ENCODE results near the gene DDX23.
"Not testable (repeated sequence)": the region's sequence is repeated elsewhere in the genome, so short reads cannot be mapped to it uniquely, and the experiment has no call there.

The DDX23 gene

GRCh38 chr12:48851883-48852733, at the start of gene DDX23:
TSS of gene DDX23 (minus strand) at chr12:48852163. CDS start at chr12:48845782, 6,381 bp downstream.
- peak; percentile 96 to 98 for DNase-seq

- no peak for DNase-seq
Measured at GRCh38 chr12:48901278-48901677, 49.3 kb upstream of the DDX23 start.

DNA sequence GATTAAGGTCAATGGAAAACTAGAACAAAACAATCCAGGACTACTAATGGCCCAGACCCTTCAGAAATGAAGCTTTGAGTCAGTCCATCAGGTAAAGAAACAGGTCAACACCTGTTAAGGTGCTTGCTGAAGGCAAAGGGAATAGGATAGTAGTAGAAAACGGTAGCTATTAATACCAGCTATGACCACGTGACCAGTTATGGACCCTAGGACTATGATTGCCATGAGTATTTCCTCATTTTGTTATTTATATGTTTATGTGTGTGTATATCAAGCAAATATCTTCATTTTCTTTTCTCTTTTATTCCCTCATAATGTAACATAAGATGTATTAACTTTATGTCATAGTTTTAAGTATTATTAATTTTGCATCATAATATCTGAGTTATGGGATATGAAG, 47.7 kb upstream of the DDX23 start:
- no peak for DNase-seq

DNA sequence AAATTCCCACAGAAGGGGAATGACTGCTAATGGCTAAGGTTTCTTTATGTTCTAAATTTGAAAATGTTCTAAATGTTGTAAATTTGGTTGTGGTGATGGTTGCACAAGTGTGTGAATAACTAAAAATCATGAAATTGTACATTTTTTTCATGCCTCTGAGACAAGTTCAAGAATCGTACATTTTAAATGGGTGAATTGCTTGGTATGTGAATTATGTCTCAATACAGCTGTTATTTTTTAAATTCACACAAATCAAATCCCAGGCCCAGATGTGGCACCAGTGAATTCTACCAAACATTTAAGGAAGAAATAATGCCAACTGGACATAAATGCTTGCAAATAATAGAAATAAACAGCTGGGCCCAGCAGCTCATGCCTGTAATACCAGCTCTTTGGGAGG, 42.3 kb upstream of the DDX23 start:
- DNase-seq: no peak

DNA sequence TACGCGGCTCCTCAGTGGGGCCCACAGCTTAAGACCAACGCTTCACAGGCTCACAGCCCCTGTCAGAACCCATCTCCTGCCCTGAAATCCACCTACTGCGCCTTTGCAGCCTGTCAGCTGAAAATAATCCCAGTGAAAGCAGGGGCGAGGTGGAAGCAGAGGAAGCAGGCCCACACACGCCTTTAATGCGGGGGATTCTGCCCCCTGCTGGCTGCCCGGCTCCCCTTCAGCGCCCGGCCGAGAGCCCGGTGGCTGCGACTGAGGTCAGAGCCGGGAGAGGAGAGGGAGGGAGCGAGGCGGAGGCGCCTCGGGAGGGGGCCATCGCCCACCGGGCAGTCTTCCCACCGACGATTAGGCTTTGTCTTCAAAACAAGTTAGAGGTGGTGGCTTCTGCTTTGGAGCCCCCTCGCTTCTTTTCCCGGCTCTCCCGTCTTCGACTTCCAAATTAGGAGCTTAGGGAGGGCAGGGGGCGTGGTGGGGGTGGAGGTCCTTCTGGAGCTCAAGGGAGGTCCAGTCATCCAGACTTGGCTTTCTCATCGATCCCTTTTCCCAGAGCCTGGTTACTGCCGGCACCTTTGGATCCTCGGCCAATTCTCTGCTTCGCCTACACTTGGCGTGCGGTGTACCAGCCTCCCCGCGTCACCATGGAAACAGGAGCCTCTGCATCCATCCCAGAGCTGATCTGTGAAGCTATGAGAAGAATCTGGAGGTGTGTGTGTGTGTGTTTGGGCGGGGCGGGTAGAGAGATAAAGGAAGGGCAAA, 38.9 kb upstream of the DDX23 start:
- DNase-seq: peak; percentile 63 to 65

DNA sequence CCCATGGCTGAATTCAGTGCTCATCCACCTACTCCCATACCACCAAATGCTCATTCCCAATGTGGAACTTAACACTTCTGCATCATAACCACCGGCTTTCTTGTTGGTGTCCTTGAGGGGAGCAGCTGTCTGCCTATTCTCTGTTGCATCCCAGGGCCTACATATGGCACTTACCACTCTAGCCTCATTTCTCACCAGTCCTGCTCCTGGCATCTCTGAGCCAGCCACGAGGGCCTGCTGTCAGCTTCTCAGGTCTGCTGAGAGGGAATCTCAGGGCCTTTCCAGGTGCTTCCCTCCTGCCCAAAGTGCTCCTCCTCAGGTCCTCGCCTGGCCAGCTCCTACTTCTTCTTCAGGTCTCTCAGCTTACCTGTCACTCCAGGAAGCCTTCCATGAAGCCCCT, 37.7 kb upstream of the DDX23 start:
- no peak for DNase-seq

GRCh38 chr12:48883305-48884161, 31.6 kb upstream of the DDX23 start:
- peak in 1 of 2 experiments; percentile 2 for DNase-seq

- no peak for DNase-seq
Measured at GRCh38 chr12:48882972-48883304, 31.0 kb upstream of the DDX23 start.

GRCh38 chr12:48882315-48882687, 30.3 kb upstream of the DDX23 start:
- no peak for DNase-seq

- no peak for DNase-seq
Measured at GRCh38 chr12:48881686-48882314, 29.8 kb upstream of the DDX23 start.

- no peak for DNase-seq
Measured at GRCh38 chr12:48880647-48881046, 28.7 kb upstream of the DDX23 start.

- no peak for DNase-seq
Measured at GRCh38 chr12:48878548-48878947, 26.6 kb upstream of the DDX23 start.

GRCh38 chr12:48875944-48876515, 24.1 kb upstream of the DDX23 start:
- no peak for DNase-seq

- not testable (repeated sequence) for DNase-seq
Measured at GRCh38 chr12:48873534-48873933, 21.6 kb upstream of the DDX23 start.

- DNase-seq: no peak
Measured at GRCh38 chr12:48873096-48873495, 21.1 kb upstream of the DDX23 start.

GRCh38 chr12:48869191-48869590, 17.2 kb upstream of the DDX23 start:
- DNase-seq: no peak

- no peak for DNase-seq
Measured at GRCh38 chr12:48868451-48868850, 16.5 kb upstream of the DDX23 start.

- no peak for DNase-seq
Measured at GRCh38 chr12:48866052-48866711, 14.2 kb upstream of the DDX23 start.

GRCh38 chr12:48865281-48866051, 13.5 kb upstream of the DDX23 start, which contains the start of gene RND1:
TSS of gene RND1 (minus strand) at chr12:48865870. CDS start at chr12:48865767, 103 bp downstream.
- DNase-seq: peak; percentile 94 to 95

GRCh38 chr12:48863291-48863690, 11.3 kb upstream of the DDX23 start:
- no peak for DNase-seq

- no peak for DNase-seq
Measured at GRCh38 chr12:48862760-48863159, 10.8 kb upstream of the DDX23 start.

Data from SHP77 (cell line).